Measurements from ENCODE around the gene FZR1.
A peak's percentile ranks its signal among the peaks of the same experiment; 100 is the strongest.

FZR1 gene

GRCh38 chr19:3505598-3506383, at the start of gene FZR1:
FZR1 (plus strand) TSS chr19:3506311; CDS start chr19:3522990, 16,679 bp downstream.
- no peaks in the 10 kb centered on the region for H3K27me3 Mint-ChIP-seq (ENCODE audit: low read depth)
- H3K27ac Mint-ChIP-seq: peak within 1 kb of the TSS; percentile 85 to 92 (median 90)
- peaks cover 29% of the 10 kb centered on the region for H3K4me1 Mint-ChIP-seq
- peaks cover 14% of the 10 kb centered on the region for H3K36me3 Mint-ChIP-seq (ENCODE audit: low read depth)
- H3K4me3 Mint-ChIP-seq: peak within 1 kb of the TSS; percentile 93 to 96 (median 94)
- TF ChIP-seq CTCF (IDR thresholded peaks at IDR 0.05; ENCODE audit: unreplicated experiment in 3 of 3): no peak
- no peaks in the 10 kb centered on the region for H3K9me3 Mint-ChIP-seq

- Mint-ChIP-seq H3K4me1 (peaks cover 29% of the 10 kb centered on the region), H3K4me3 (peak overlapping the region; percentile 35 to 61 (median 46)), H3K27me3 (ENCODE audit: low read depth) (peaks cover 3% of the 10 kb centered on the region), H3K9me3 (no peaks in the 10 kb centered on the region), H3K27ac (peak overlapping the region; percentile 98 to 100 (median 98)), H3K36me3 (ENCODE audit: low read depth) (peaks cover 11% of the 10 kb centered on the region)
- TF ChIP-seq CTCF (IDR thresholded peaks at IDR 0.05; ENCODE audit: unreplicated experiment in 3 of 3): no peak
Observed at GRCh38 chr19:3456925-3457527, 49.1 kb upstream of the FZR1 start.

DNA sequence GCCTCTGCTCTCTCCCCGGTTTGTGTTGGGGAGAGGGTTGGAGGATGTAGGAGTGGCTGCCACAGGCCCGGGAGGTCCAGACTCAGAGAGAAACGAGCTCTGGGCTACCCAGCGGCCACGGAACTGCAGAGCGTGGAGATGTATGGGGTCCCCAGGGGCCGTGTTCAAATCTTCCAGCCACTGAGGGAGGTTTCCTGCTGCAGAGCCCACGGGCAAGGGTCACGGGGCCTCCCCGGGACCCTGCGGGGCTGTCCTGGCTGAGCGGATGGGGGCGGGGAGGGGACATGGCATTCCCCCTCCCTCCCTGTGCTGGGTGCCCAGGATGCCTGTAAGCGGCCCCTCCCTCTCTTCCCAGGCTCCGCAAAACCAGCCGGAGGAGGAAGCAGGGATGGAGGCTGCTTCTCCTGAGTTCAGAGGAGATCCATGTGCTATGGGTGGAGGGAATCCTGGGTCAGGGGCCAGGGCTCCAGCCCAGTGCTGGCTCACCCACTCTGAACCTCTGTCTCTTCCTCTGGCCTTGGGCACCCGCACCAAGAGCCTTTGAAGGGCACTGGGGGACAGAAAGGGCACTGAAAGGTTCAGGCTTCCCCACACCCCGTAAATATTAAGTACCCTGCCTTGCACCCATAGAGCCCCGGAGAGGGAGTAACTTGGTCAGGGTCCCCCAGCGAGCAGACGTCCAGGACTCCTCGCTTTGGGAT, 48.4 kb upstream of the FZR1 start:
- Mint-ChIP-seq H3K4me1 (peaks cover 32% of the 10 kb centered on the region), H3K9me3 (no peaks in the 10 kb centered on the region), H3K36me3 (ENCODE audit: low read depth) (peaks cover 11% of the 10 kb centered on the region), H3K27me3 (ENCODE audit: low read depth) (peaks cover 7% of the 10 kb centered on the region), H3K4me3 (peak overlapping the region; percentile 35 to 61 (median 46)), H3K27ac (peak overlapping the region; percentile 98 to 100 (median 98))
- TF ChIP-seq CTCF (IDR thresholded peaks at IDR 0.05; ENCODE audit: unreplicated experiment in 3 of 3): no peak

DNA sequence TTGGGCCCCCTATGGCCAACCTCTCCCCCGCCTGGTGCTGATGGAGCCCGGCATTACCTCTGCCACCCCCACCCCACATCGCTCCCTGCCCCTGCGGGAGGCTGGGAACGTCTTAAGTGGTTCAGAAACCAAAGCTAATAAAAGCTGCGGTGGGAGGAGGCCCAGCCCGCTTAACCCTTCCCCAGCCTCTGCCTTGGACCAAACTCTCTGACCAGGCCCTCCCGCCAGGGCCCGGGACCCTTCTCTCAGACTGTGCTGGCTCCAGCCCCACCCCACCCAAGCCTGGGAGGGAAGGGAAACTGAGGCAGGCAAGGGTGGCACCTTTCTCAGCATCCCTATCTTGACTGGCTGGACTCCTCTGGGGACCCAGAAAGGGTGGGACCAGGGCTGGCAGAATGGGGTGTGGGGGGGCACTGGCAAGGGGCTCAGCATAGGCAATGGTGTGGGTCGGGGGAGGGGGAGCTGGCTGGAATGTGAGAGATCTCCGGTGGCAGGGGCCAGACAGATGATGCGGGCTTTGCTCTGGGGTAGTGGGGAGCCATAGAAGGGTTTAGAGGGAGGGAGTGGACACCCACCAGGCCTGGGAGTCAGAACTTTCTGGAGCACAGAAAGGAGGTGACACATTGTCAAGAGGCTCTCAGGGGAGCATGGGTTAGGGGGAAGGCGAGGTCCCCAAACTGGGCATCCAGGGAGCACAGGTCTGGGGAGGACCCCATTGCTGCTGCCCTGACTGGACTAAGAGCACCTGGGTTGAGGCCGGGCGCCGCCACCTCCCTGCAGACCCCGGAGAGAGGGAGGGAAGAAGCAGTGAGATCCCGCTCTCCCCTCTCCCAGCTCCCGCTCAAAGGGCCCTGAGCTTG, 47.7 kb upstream of the FZR1 start:
- Mint-ChIP-seq H3K27ac (peak overlapping the region; percentile 98 to 100 (median 98)), H3K27me3 (ENCODE audit: low read depth) (peaks cover 11% of the 10 kb centered on the region), H3K9me3 (no peaks in the 10 kb centered on the region), H3K4me1 (peaks cover 36% of the 10 kb centered on the region), H3K4me3 (peak overlapping the region; percentile 52 to 75 (median 63)), H3K36me3 (ENCODE audit: low read depth) (peaks cover 9% of the 10 kb centered on the region)
- no peak for TF ChIP-seq CTCF (IDR thresholded peaks at IDR 0.05; ENCODE audit: unreplicated experiment in 3 of 3)

DNA sequence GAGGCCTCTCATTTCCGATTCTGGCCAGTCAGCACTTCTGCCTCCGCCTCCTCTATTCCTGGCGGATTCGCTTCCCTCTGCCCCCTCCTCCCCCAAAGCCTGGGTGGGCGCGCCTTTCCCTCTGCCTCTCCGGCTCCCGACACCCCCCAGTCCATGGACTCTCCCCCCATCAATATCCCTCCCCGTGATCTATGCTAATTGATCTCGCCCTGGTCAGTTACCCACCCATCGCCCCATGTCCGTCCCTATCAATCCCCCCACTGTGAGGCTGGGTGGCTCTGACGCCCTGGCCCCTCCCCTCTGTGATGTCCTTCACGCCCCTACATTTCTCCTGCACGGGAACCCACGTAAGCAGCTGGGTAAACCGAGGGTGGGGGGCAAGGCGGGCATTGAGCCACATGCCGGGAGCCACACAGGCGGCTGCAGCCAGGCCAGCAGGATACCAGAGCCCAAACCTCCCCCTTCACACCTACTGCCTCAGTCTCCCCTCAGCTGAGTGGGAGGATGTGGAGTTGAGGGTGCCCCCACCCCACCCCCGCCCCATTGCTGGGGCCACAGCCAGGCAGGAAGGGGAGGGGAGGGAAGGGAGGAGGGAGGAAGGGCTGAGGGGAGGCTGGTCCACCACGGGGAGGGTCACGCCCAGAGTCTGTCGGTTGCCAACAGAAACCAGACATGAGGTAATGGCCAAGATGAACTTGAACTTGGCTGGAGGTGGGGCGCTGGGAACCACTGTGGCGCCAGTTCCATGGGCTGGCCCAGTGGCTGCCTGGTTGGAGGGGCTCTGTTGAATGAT, 46.8 kb upstream of the FZR1 start:
- Mint-ChIP-seq H3K27me3 (ENCODE audit: low read depth) (peaks cover 11% of the 10 kb centered on the region), H3K4me3 (peak overlapping the region; percentile 52 to 75 (median 63)), H3K4me1 (peaks cover 36% of the 10 kb centered on the region), H3K36me3 (ENCODE audit: low read depth) (peaks cover 9% of the 10 kb centered on the region), H3K9me3 (no peaks in the 10 kb centered on the region), H3K27ac (peak overlapping the region; percentile 98 to 100 (median 98))
- TF ChIP-seq CTCF (IDR thresholded peaks at IDR 0.05; ENCODE audit: unreplicated experiment in 3 of 3): no peak
